Measurements from ENCODE around the gene PAM.

Gene PAM

GRCh38 chr5:102869230-102869629, 114.1 kb downstream of the PAM start:
- no peak for DNase-seq (ENCODE audit: extremely low read depth, insufficient read length)
- H3K27me3 ChIP-seq (replicated peaks; ENCODE audit: control insufficient read depth, insufficient read depth, low read length): no peaks in the 10 kb centered on the region
- TF ChIP-seq, protein P1, sequence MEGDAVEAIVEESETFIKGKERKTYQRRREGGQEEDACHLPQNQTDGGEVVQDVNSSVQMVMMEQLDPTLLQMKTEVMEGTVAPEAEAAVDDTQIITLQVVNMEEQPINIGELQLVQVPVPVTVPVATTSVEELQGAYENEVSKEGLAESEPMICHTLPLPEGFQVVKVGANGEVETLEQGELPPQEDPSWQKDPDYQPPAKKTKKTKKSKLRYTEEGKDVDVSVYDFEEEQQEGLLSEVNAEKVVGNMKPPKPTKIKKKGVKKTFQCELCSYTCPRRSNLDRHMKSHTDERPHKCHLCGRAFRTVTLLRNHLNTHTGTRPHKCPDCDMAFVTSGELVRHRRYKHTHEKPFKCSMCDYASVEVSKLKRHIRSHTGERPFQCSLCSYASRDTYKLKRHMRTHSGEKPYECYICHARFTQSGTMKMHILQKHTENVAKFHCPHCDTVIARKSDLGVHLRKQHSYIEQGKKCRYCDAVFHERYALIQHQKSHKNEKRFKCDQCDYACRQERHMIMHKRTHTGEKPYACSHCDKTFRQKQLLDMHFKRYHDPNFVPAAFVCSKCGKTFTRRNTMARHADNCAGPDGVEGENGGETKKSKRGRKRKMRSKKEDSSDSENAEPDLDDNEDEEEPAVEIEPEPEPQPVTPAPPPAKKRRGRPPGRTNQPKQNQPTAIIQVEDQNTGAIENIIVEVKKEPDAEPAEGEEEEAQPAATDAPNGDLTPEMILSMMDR (IDR thresholded peaks at IDR 0.05; ENCODE audit: insufficient read depth, low read length, poor library complexity, severe bottlenecking): no peak

DNA sequence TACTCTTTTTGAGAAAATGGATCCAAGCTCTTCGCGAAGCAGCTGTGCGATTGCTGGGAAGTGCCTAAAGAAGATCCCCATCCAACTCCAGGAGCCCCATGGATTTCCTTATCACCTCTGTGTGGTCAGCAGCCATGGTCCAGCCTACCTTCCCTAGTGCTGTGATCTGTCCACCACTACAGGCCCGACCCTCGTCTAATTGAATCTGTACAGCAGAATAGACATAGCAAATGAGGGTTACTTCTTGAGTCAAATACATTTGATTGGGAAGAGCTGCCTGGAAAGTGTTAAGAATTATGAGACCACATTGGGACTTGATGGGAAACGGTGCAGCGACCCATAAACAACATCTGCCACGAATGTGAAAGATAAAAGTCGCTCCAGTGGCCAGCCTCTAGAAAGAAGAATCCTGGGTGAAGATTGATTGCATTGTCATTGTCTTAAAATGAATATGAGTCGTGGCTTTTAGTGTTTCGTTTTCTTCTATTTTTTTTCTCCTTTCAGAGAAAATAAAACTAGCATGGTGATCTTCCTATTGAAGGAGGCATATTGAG, 118.4 kb downstream of the PAM start:
- TF ChIP-seq, protein P1 (IDR thresholded peaks at IDR 0.05; ENCODE audit: insufficient read depth, low read length, poor library complexity, severe bottlenecking): no peak
- no peaks in the 10 kb centered on the region for H3K36me3 ChIP-seq (ENCODE audit: control insufficient read depth, insufficient read depth, low read length)
- no peak for DNase-seq (ENCODE audit: extremely low read depth, insufficient read length)
- H3K4me3 ChIP-seq (replicated peaks; ENCODE audit: low read depth, low read length): no peak overlapping the region
- H3K27me3 ChIP-seq (replicated peaks; ENCODE audit: control insufficient read depth, insufficient read depth, low read length): no peaks in the 10 kb centered on the region

More at GRCh38 chr5:102869230-102869629, 114.1 kb downstream of the PAM start:
- H3K36me3 ChIP-seq (ENCODE audit: control insufficient read depth, insufficient read depth, low read length): no peaks in the 10 kb centered on the region
- H3K4me3 ChIP-seq (replicated peaks; ENCODE audit: low read depth, low read length): no peak overlapping the region

- no peak for DNase-seq (ENCODE audit: extremely low read depth, insufficient read length)
- TF ChIP-seq, protein P1 (IDR thresholded peaks at IDR 0.05; ENCODE audit: insufficient read depth, low read length, poor library complexity, severe bottlenecking): no peak
- no peaks in the 10 kb centered on the region for H3K36me3 ChIP-seq (ENCODE audit: control insufficient read depth, insufficient read depth, low read length)
Observed at GRCh38 chr5:102874054-102874453, 118.9 kb downstream of the PAM start.

DNA sequence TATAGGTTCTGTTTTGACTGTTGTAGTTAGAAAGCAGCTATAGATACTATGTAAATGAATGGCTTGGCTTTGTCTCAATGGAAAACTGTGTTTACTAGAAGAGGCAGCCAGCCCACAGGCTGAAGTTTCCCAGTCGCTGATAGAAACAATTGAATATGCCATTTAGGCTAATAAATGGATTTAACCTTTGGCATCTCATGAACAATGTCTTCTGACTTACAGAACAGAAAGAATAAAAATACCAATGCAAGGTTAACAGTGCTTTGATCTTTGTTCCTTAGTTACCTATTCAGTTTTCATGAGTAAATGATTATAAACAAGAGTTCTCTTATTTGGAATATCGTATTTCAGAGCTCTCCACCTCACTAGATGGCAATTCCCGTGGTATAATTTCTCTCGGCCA, 120.6 kb downstream of the PAM start:
- Histone ChIP-seq H3K4me3 (replicated peaks; ENCODE audit: low read depth, low read length) (no peak overlapping the region), H3K36me3 (ENCODE audit: control insufficient read depth, insufficient read depth, low read length) (no peaks in the 10 kb centered on the region), H3K27me3 (replicated peaks; ENCODE audit: control insufficient read depth, insufficient read depth, low read length) (no peaks in the 10 kb centered on the region)
- TF ChIP-seq, protein P1 (IDR thresholded peaks at IDR 0.05; ENCODE audit: insufficient read depth, low read length, poor library complexity, severe bottlenecking): no peak
- no peak for DNase-seq (ENCODE audit: extremely low read depth, insufficient read length)

More at GRCh38 chr5:102874054-102874453, 118.9 kb downstream of the PAM start:
- H3K4me3 ChIP-seq (replicated peaks; ENCODE audit: low read depth, low read length): no peak overlapping the region
- no peaks in the 10 kb centered on the region for H3K27me3 ChIP-seq (replicated peaks; ENCODE audit: control insufficient read depth, insufficient read depth, low read length)

DNA sequence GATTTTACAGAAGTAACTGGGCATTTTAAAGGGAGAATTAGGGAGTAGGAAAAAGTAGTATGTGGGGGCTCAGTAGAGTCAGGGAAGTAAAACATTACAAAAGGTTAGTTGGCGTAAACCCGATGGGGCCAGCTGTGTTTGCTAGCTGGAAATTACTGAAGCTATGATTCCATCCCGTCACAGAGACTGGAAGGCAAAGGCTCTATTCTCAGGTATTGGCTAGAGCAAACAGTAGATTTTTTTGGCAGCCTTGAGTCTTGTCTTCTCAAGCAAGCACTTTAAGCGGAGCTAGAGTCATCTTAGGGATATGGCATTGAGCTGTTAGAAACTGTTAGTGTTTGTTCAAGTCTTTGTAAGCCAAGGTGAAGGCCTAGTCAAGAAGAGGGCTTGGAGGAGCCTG, 121.5 kb downstream of the PAM start:
- TF ChIP-seq, protein P1 (IDR thresholded peaks at IDR 0.05; ENCODE audit: insufficient read depth, low read length, poor library complexity, severe bottlenecking): no peak
- no peaks in the 10 kb centered on the region for H3K27me3 ChIP-seq (replicated peaks; ENCODE audit: control insufficient read depth, insufficient read depth, low read length)
- no peak for DNase-seq (ENCODE audit: extremely low read depth, insufficient read length)
- no peak overlapping the region for H3K4me3 ChIP-seq (replicated peaks; ENCODE audit: low read depth, low read length)
- H3K36me3 ChIP-seq (ENCODE audit: control insufficient read depth, insufficient read depth, low read length): no peaks in the 10 kb centered on the region

DNA sequence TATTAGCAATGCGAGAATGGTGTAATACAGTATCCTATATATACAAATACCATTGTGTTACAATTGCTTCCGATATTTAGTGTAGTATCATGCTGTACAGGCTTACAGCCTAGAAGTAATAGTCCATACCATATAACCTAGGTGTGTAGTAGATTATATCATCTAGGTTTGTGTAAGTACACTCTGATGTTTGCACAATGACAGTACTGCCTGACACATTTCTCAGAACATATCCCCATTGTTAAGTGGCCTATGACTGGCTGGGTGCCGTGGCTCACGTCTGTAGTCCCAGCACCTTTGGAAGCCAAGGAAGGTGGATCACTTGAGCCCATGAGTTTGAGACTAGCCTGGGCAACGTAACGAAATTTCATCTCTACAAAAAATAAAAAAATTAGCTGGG, 124.6 kb downstream of the PAM start:
- Histone ChIP-seq H3K4me3 (replicated peaks; ENCODE audit: low read depth, low read length) (no peak overlapping the region), H3K27me3 (replicated peaks; ENCODE audit: control insufficient read depth, insufficient read depth, low read length) (no peaks in the 10 kb centered on the region), H3K36me3 (ENCODE audit: control insufficient read depth, insufficient read depth, low read length) (no peaks in the 10 kb centered on the region)
- DNase-seq (ENCODE audit: extremely low read depth, insufficient read length): no peak
- TF ChIP-seq, protein P1 (IDR thresholded peaks at IDR 0.05; ENCODE audit: insufficient read depth, low read length, poor library complexity, severe bottlenecking): no peak
